ENCODE data around the gene TCF7.

Gene TCF7

DNA sequence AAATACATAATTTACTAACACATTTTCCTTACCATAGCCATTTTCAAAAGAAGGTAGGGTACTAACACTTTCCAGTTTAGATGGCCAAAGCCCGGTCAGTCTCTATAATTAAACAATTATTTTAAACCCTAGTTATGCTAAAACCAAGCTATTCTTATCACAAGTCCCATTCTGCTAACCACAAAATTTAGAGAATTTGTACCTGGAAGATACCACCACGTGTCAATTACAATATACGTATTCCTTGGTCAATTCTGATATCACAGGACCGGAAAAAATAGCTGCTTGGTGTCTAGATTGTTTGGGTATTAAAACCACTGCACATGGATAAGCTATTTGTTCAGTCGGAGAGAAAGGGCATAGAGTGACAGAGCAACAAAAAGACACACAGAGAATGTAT lies 81.2 kb downstream of the TCF7 start:
- TF ChIP-seq FOXP2 (optimal IDR thresholded peaks at IDR 0.05; ENCODE audit: control extremely low read depth, extremely low read length, insufficient read depth) (no peak), EZH2 (IDR thresholded peaks at IDR 0.05) (no peak), POLR2AphosphoS5 (IDR thresholded peaks at IDR 0.05; ENCODE audit: borderline replicate concordance, low read depth, low read length) (no peak)
- Histone ChIP-seq H3K9me3 (ENCODE audit: low read depth, low read length) (no peaks in the 10 kb centered on the region), H3K36me3 (ENCODE audit: insufficient read depth, low read length) (peaks cover 56% of the 10 kb centered on the region)

More for the DNA sequence above, 81.2 kb downstream of the TCF7 start:
- H3K27ac ChIP-seq, result no peak overlapping the region
- H3K9ac ChIP-seq (ENCODE audit: insufficient read length), result no peak overlapping the region
- DNase-seq (ENCODE audit: low read depth, low spot score), result no peak
- H3K4me3 ChIP-seq, result no peak overlapping the region
